NCI-H1930 (cell line): ENCODE results near the gene GMDS.
"Not testable (repeated sequence)": the region's sequence is repeated elsewhere in the genome, so short reads cannot be mapped to it uniquely, and the experiment has no call there.

ENCODE experiments used
- DNase-seq, 2 experiments: peaks; one replicate each; lab custom pipeline; 2025; lab: John Stamatoyannopoulos, UW

Gene GMDS

DNA sequence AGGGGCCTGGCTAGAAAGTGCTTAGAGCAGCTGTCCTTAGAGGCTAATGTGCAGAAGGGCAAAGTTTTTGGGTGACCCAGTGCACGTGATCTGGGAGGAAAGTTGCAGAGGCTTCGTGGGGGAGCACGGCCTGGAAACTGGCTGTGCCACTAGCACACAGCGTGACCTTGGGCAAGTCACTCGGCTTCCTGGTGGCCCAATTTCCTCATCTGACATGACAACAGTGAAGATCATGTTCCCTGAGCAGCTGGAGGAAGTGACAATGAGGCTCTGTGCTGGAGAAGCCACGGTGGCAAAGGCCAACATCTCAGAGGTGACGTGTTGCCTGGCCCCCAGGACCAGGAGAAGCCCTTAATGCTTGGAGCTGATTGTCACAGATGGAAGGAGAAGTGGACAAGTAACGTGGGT, 536.2 kb downstream of the GMDS start:
- DNase-seq: no peak

GRCh38 chr6:1708820-1709219, 536.6 kb downstream of the GMDS start:
- DNase-seq: no peak

DNA sequence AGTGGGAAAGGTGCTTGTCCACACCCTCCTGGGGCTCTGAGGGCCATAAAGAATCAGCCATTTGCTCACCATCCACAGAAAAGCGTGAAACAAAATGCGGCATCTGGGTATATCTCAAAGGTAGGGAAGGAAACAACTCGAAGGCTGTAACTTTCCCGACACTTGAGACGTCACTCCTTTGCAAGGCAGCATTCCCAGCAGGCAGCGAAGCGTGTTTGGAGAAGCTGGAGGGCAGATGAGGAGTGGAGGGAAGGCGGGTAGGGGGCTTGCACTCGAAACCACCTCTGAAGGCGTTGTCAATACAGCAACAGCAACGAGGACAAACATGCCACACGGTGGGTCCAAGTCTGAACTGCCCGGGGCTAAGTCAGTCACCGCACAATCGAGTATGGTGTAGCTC, 537.3 kb downstream of the GMDS start:
- no peak for DNase-seq

GRCh38 chr6:1705630-1706029, 539.8 kb downstream of the GMDS start:
- no peak for DNase-seq

DNA sequence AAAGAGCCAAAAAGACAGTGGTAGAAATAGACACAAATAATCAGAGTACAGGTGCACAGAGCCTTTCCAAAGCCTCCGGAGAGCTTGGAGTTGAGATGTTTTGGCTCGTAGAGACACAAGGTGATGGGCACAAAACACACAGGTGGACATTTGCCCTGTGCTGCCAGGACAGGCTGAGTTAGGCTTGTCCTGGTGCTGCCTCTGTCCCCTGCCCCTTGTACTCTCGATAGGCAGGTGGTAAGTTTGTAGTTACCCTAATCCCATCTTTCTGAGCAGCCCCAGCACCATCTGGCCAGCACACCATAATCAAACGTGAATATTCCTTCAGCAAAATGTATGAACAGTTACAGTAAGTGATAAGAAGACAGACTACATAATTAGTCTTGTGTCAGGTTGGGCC, 540.2 kb downstream of the GMDS start:
- no peak for DNase-seq

- DNase-seq: no peak
Observed at GRCh38 chr6:1704711-1705110, 540.7 kb downstream of the GMDS start.

DNA sequence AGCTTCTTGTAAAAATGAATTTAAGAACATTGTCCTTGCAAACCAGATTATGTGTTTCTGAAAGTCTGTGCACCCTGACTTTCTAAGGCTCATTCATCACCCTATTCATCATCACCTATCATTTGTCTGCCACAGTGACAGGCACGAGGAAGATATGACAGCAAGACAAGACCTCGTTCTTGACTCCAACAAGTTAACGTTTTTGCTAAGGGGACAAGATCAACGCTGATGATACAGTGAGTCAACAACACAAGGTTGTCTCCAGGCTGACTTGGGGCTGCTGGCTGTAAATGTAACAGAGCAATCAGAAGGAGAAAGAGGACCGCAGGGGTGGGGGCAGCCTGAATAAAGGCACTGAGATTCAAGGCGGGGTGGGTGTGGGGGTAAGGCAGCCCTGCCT, 541.5 kb downstream of the GMDS start:
- no peak for DNase-seq

GRCh38 chr6:1703091-1703855, 542.1 kb downstream of the GMDS start:
- DNase-seq: no peak

- DNase-seq: no peak
Observed at GRCh38 chr6:1702580-1703051, 542.8 kb downstream of the GMDS start.

GRCh38 chr6:1701668-1702353, 543.6 kb downstream of the GMDS start:
- no peak for DNase-seq

DNA sequence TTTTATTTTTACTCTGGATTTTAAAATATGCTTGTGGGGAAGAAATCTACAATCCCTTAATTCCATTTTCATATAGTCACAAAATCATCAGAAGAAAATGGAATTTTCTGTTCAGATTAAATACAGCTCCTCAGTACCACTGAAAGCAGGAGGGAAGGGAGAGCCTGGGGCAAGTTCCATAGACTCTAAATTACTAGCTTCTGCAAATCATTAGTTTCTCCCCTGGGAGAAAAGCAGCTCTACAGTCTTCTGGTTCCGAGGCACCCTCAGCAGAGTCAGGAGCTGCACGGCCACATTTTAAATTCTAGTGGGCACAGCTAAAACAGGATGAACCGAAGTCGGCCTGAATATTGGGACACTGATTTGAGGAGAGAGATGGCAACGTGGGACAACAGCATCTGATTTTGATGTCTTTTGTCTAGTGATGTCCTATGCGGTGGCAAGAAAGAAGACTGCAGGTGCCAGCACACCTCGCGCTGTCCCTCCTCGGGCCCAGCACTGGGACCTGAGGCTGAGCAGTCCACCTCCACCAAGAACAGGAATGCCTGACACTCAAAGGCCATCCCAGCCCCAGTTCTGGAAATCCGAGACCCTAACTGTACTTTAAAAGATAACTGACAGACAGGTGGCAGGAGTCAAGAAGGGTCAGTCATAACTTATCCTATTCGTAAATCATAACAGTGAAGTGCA, 545.0 kb downstream of the GMDS start:
- no peak for DNase-seq

DNA sequence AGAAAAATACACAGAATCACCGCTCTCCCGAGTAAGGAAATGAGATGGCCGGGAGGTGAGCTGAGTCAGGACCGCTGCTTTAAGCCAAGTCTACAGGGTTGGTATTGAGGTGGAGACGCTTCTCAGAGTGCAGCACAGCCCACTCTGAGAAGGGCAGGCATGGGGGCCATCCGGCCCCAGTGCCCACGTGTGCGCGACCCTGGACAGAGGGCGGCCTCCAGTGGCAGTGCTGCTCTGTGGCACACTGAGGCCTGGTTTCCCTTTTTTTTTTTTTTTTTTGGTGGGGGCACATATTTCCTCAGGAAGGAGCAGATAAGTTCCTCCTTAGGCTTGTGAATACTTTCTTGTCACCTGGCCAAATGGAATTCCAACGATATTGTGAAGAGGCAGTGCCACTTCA, 546.9 kb downstream of the GMDS start:
- DNase-seq: no peak

GRCh38 chr6:1697688-1698351, 547.6 kb downstream of the GMDS start:
- DNase-seq: no peak

DNA sequence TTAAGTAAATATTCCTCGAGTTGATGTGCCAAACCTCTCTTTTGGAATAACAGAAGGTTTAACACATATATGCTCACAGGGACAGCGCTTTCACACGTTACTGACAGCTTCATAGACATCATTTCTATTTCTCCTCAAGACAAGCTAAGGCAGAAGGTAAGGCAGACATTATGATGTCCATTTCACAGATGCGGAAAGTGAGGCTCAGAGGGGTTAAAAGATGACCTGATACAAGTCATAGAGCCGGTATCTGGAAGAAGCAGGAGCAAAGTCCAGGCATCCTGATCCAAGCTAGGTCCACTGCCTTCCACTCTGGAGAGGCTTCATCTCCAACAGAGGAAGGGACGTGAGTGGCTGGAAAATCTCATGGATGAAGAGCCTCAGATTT, 548.9 kb downstream of the GMDS start:
- no peak for DNase-seq

- no peak for DNase-seq
Observed at GRCh38 chr6:1695546-1696462, 549.6 kb downstream of the GMDS start.

DNA sequence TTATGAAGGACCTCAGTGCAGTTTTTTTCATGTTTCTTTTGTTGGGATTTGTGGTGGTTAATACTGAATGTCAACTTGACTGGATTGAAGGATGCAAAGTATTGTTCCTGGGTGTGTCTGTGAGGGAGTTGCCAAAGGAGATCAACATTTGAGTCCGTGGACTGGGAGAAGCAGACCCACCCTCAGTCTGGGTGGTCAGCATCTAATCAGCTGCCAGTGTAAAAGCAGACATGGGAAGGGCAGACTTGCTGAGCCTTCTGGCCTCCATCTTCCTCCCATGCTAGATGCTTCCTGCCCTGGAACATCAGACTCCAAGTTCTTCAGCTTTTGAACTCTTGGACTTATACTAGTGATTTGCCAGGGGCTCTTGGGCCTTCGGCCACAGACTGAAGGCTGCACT, 553.6 kb downstream of the GMDS start:
- DNase-seq: not testable (repeated sequence)

GRCh38 chr6:1690656-1691055, 554.7 kb downstream of the GMDS start:
- not testable (repeated sequence) for DNase-seq

DNA sequence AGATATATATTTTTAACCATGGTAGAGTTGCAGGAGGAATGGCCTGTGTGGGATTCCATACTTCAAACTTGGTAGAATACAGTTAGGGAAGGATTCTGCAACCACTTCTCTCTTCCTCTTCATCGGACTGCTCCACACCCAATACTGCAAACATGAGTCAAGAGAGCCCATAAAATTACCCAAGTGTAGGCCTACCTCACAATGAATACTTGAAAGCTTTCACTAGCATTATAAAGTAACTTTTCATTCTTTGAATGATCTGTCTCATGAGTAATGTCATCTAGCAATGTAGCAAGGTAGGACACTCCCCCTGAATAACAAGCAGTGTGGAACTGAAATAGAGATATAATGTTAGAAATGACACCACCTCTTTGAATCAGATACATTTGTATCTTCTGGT, 556.3 kb downstream of the GMDS start:
- DNase-seq: no peak

GRCh38 chr6:1688396-1688795, 557.0 kb downstream of the GMDS start:
- DNase-seq: no peak

- DNase-seq: no peak
Observed at GRCh38 chr6:1687402-1687801, 558.0 kb downstream of the GMDS start.
